Naive B cell (primary cell): ENCODE data around the gene TPCN1. TPM values are rescaled to one million over a fixed set of nuclear protein-coding genes. Genes with fewer than 3 reads are reported as not detected.

Source experiments
- ATAC-seq, 2 donors: fragments of 150-1000 bp; cut with Tn5 transposase; 2 replicates each; pipeline ENCODE4 v1.10.0; 2021; ENCODE audit warnings: low read depth in 2 of 2, mild to moderate bottlenecking in 2 of 2, moderate library complexity in 2 of 2
- DNase-seq: peaks from one replicate; pipeline ENCODE4 v3.0.0; 2022
- H3K27ac Mint-ChIP-seq, 6 donors: one replicate each; pipeline ENCODE4 v1.8.0; 2020 to 2022; ENCODE audit warnings: mild to moderate bottlenecking in 6 of 6, mixed read lengths in 6 of 6, moderate library complexity in 5 of 6, inconsistent platforms in 2 of 6
- H3K27me3 Mint-ChIP-seq, 3 donors: one replicate each; pipeline ENCODE4 v1.8.0; 2021 to 2022; ENCODE audit warnings: mixed read lengths in 3 of 3, mild to moderate bottlenecking in 1 of 3
- H3K36me3 Mint-ChIP-seq, 2 donors: one replicate each; pipeline ENCODE4 v1.8.0; 2020 to 2022; ENCODE audit warnings: mixed read lengths in 2 of 2, inconsistent platforms in 1 of 2, mild to moderate bottlenecking in 1 of 2
- H3K4me1 Mint-ChIP-seq, 3 donors: one replicate each; pipeline ENCODE4 v1.8.0; 2020 to 2022; ENCODE audit warnings: mixed read lengths in 3 of 3, inconsistent platforms in 1 of 3, mild to moderate bottlenecking in 1 of 3, moderate library complexity in 1 of 3
- H3K4me3 Mint-ChIP-seq, 8 donors: one replicate each; pipeline ENCODE4 v1.8.0; 2020 to 2022; ENCODE audit warnings: mild to moderate bottlenecking in 8 of 8, mixed read lengths in 8 of 8, moderate library complexity in 8 of 8, inconsistent platforms in 2 of 8
- H3K9me3 Mint-ChIP-seq, 7 donors: one replicate each; pipeline ENCODE4 v1.8.0; 2020 to 2022; ENCODE audit warnings: mixed read lengths in 7 of 7, mild to moderate bottlenecking in 5 of 7, inconsistent platforms in 2 of 7, moderate library complexity in 1 of 7
- polyA plus RNA-seq, 6 donors: library from polyadenylated mRNA; unstranded; fragments of 300-500 nt; fragmentation: Illumina TruSeq; gene quantifications; one replicate each; pipeline ENCODE4 v1.2.3, GENCODE V29; 2021; ENCODE audit warnings: low read depth in 6 of 6

TPCN1 gene
- polyA plus RNA-seq, 6 donors from 2014 or later, result 8.8 to 26.2 (median 18.9) TPM

GRCh38 chr12:113185180-113186032, 35.9 kb upstream of the TPCN1 start, which contains the start of the genes DDX54 and RITA1:
TSS of gene DDX54 (minus strand) at chr12:113185478. CDS start at chr12:113185451, 27 bp downstream.
TSS of gene RITA1 (plus strand) at chr12:113185721. CDS start at chr12:113186747, 1,026 bp downstream.
- peak; percentile 56 to 61 for ATAC-seq
- H3K36me3 Mint-ChIP-seq, result peaks cover 0 to 7% of the 10 kb centered on the region in 2 donors
- H3K27ac Mint-ChIP-seq, result peak within 1 kb of the TSS; percentile 95 to 99 (median 97)
- no peaks in the 10 kb centered on the region for H3K27me3 Mint-ChIP-seq
- peak; percentile 81 for DNase-seq
- H3K4me1 Mint-ChIP-seq, result peaks cover 21 to 51% (median 31%) of the 10 kb centered on the region in 3 donors
- no peaks in the 10 kb centered on the region for H3K9me3 Mint-ChIP-seq
- peak within 1 kb of the TSS; percentile 90 to 97 (median 96) for H3K4me3 Mint-ChIP-seq

GRCh38 chr12:113186033-113186365, 35.3 kb upstream of the TPCN1 start:
- no peak for ATAC-seq

GRCh38 chr12:113186666-113187325, 34.5 kb upstream of the TPCN1 start:
- no peak for ATAC-seq
- Mint-ChIP-seq H3K27ac (peak overlapping the region; percentile 31 to 97 (median 86)), H3K9me3 (no peaks in the 10 kb centered on the region), H3K36me3 (peaks cover 0 to 7% of the 10 kb centered on the region in 2 donors), H3K27me3 (no peaks in the 10 kb centered on the region), H3K4me3 (peak overlapping the region; percentile 90 to 97 (median 96)), H3K4me1 (peaks cover 21 to 51% (median 31%) of the 10 kb centered on the region in 3 donors)
- no peak for DNase-seq

More at GRCh38 chr12:113186033-113186365, 35.3 kb upstream of the TPCN1 start:
- Mint-ChIP-seq H3K27me3 (no peaks in the 10 kb centered on the region), H3K4me1 (peaks cover 21 to 51% (median 31%) of the 10 kb centered on the region in 3 donors), H3K9me3 (no peaks in the 10 kb centered on the region), H3K27ac (peak overlapping the region in 5 of 6 donors; percentile 79 to 97 (median 95)), H3K4me3 (peak overlapping the region; percentile 90 to 97 (median 96)), H3K36me3 (peaks cover 0 to 7% of the 10 kb centered on the region in 2 donors)
- no peak for DNase-seq

- DNase-seq (no peak), ATAC-seq (no peak)
- Mint-ChIP-seq H3K36me3 (peaks cover 0 to 7% of the 10 kb centered on the region in 2 donors), H3K4me1 (peaks cover 16 to 31% (median 20%) of the 10 kb centered on the region in 3 donors), H3K27me3 (no peaks in the 10 kb centered on the region), H3K9me3 (no peaks in the 10 kb centered on the region), H3K27ac (peak overlapping the region in 2 of 6 donors; percentile 41 to 42), H3K4me3 (no peak overlapping the region)
Observed at GRCh38 chr12:113189361-113189760, 31.9 kb upstream of the TPCN1 start.

GRCh38 chr12:113190761-113191160, 30.5 kb upstream of the TPCN1 start:
- DNase-seq, result no peak

GRCh38 chr12:113191227-113191626, 30.0 kb upstream of the TPCN1 start:
- peaks cover 12 to 23% (median 14%) of the 10 kb centered on the region in 3 donors for H3K4me1 Mint-ChIP-seq
- no peaks in the 10 kb centered on the region for H3K27me3 Mint-ChIP-seq
- H3K9me3 Mint-ChIP-seq, result no peaks in the 10 kb centered on the region
- H3K27ac Mint-ChIP-seq, result no peak overlapping the region
- H3K36me3 Mint-ChIP-seq, result peaks cover 0 to 7% of the 10 kb centered on the region in 2 donors
- ATAC-seq, result no peak
- DNase-seq, result no peak
- H3K4me3 Mint-ChIP-seq, result no peak overlapping the region

More at GRCh38 chr12:113190761-113191160, 30.5 kb upstream of the TPCN1 start:
- H3K4me3 Mint-ChIP-seq, result no peak overlapping the region
- H3K27me3 Mint-ChIP-seq, result no peaks in the 10 kb centered on the region
- H3K36me3 Mint-ChIP-seq, result peaks cover 0 to 7% of the 10 kb centered on the region in 2 donors
- no peak for ATAC-seq
- peaks cover 15 to 26% (median 16%) of the 10 kb centered on the region in 3 donors for H3K4me1 Mint-ChIP-seq
- H3K27ac Mint-ChIP-seq, result no peak overlapping the region
- no peaks in the 10 kb centered on the region for H3K9me3 Mint-ChIP-seq

GRCh38 chr12:113194971-113195391, 26.3 kb upstream of the TPCN1 start:
- H3K27ac Mint-ChIP-seq, result no peak overlapping the region
- H3K27me3 Mint-ChIP-seq, result no peaks in the 10 kb centered on the region
- DNase-seq (no peak), ATAC-seq (no peak)
- no peaks in the 10 kb centered on the region for H3K9me3 Mint-ChIP-seq
- H3K4me3 Mint-ChIP-seq, result no peak overlapping the region
- peaks cover 12 to 21% (median 19%) of the 10 kb centered on the region in 3 donors for H3K4me1 Mint-ChIP-seq
- H3K36me3 Mint-ChIP-seq, result no peaks in the 10 kb centered on the region

- peaks cover 12 to 21% (median 19%) of the 10 kb centered on the region in 3 donors for H3K4me1 Mint-ChIP-seq
- H3K4me3 Mint-ChIP-seq, result peak overlapping the region in 1 of 8 donors; percentile 80
- ATAC-seq (no peak), DNase-seq (no peak)
- H3K9me3 Mint-ChIP-seq, result no peaks in the 10 kb centered on the region
- peak overlapping the region in 2 of 6 donors; percentile 34 to 84 for H3K27ac Mint-ChIP-seq
- no peaks in the 10 kb centered on the region for H3K36me3 Mint-ChIP-seq
- no peaks in the 10 kb centered on the region for H3K27me3 Mint-ChIP-seq
Observed at GRCh38 chr12:113195598-113195997, 25.7 kb upstream of the TPCN1 start.

- no peak for ATAC-seq
- Mint-ChIP-seq H3K27ac (peak overlapping the region in 2 of 6 donors; percentile 71 to 92), H3K9me3 (no peaks in the 10 kb centered on the region), H3K4me3 (no peak overlapping the region), H3K27me3 (no peaks in the 10 kb centered on the region), H3K4me1 (peaks cover 12 to 25% (median 21%) of the 10 kb centered on the region in 3 donors), H3K36me3 (no peaks in the 10 kb centered on the region)
- no peak for DNase-seq
Observed at GRCh38 chr12:113196582-113196981, 24.7 kb upstream of the TPCN1 start.

GRCh38 chr12:113196990-113197389, 24.3 kb upstream of the TPCN1 start:
- H3K27me3 Mint-ChIP-seq, result no peaks in the 10 kb centered on the region
- peak; percentile 66 for DNase-seq
- H3K9me3 Mint-ChIP-seq, result no peaks in the 10 kb centered on the region
- H3K4me1 Mint-ChIP-seq, result peaks cover 14 to 25% (median 21%) of the 10 kb centered on the region in 3 donors
- peak; percentile 95 for ATAC-seq
- H3K36me3 Mint-ChIP-seq, result no peaks in the 10 kb centered on the region
- peak overlapping the region in 5 of 6 donors; percentile 18 to 92 (median 42) for H3K27ac Mint-ChIP-seq
- peak overlapping the region in 3 of 8 donors; percentile 25 to 80 (median 35) for H3K4me3 Mint-ChIP-seq

- Mint-ChIP-seq H3K27ac (peak overlapping the region in 5 of 6 donors; percentile 21 to 92 (median 61)), H3K27me3 (no peaks in the 10 kb centered on the region), H3K9me3 (no peaks in the 10 kb centered on the region), H3K4me1 (peaks cover 17 to 25% (median 23%) of the 10 kb centered on the region in 3 donors), H3K4me3 (peak overlapping the region in 2 of 8 donors; percentile 35 to 80), H3K36me3 (no peaks in the 10 kb centered on the region)
- ATAC-seq (peak; percentile 62 to 64), DNase-seq (peak; percentile 36)
Observed at GRCh38 chr12:113197518-113198077, 23.7 kb upstream of the TPCN1 start.

GRCh38 chr12:113198296-113198695, 23.0 kb upstream of the TPCN1 start:
- ATAC-seq (no peak), DNase-seq (no peak)
- Mint-ChIP-seq H3K9me3 (no peaks in the 10 kb centered on the region), H3K4me1 (peaks cover 17 to 25% (median 25%) of the 10 kb centered on the region in 3 donors), H3K27me3 (no peaks in the 10 kb centered on the region), H3K27ac (peak overlapping the region in 3 of 6 donors; percentile 8 to 73 (median 21)), H3K4me3 (peak overlapping the region in 2 of 8 donors; percentile 3 to 7), H3K36me3 (no peaks in the 10 kb centered on the region)
